ENCODE measurements around the gene INPP5K.
"Not testable (repeated sequence)": the region's sequence is repeated elsewhere in the genome, so short reads cannot be mapped to it uniquely, and the experiment has no call there.

Gene INPP5K

DNA sequence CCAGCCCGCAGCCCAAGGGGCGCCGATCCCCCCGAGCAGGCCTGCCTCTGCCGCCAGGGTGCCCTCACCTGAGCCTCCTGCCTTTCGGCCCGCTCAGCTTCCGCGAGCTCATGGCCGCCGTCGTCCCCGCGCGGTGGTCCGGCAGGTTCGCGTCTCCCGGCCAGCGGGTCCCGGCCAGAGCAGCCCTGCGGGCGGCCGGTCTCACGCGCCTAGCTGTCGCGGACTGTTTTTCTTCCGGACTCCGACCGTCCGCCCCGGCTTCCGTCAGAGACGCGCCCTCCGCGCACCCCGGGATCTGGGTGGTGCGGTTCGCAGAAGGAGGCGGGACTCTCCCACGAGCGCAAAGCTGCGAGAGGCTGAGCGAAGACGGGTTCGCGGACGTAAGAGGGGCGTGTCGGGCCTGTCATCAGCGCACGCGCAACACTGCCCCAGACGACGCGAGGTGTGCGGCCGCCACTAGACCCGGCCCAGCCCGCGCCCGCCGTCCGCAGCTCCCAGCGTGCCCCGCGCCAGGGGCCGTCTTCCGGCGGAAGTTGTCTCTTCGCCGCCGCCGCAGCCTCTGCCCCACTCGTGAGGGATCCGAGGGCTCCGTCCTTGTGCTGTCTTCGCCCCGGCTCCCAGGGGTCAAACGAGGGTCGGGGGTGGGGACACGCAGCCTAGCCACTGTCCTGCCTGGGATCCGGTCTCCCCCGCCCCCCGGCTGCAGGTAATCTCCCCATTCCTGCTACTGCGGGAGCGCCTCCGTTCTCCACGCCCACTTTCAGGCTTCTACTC is at the start of gene INPP5K:
TSS of gene INPP5K (minus strand) at position 225 of the 774 bp plus-strand sequence. CDS start at position 112, 113 bp downstream.
- no peaks in the 10 kb centered on the region for H3K27me3 ChIP-seq (ENCODE audit: low read depth, low read length)
- H3K27ac ChIP-seq (ENCODE audit: low read length), result peak within 1 kb of the TSS; percentile 80
- H3K4me1 ChIP-seq (ENCODE audit: control insufficient read depth in 1 of 2, insufficient read depth in 2 of 2, low read length in 2 of 2), result peaks cover 22 to 33% of the 10 kb centered on the region in 2 donors

DNA sequence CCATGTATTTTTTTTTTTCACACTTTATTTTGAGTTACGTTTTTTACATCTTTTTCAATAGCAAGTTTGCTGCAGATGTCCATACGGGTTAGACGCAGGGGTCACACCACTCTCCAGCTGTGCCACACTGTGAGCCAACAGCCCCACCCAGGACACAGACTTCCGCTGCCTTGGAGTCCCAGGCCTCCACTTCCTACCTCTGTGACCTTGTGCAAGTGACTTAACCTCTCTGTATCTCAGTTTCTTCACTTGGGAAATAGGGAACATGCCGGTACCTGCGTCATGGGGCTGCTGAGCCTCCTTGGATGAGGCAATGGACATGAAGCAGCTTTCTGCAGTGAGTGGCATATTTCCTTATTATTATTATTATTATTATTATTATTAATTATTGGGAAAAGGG is 49.5 kb upstream of the INPP5K start:
- H3K9me3 ChIP-seq (ENCODE audit: control insufficient read depth in 1 of 2, low read length in 2 of 2), result no peaks in the 10 kb centered on the region
- no peaks in the 10 kb centered on the region for H3K27me3 ChIP-seq (ENCODE audit: low read depth, low read length)
- H3K27ac ChIP-seq (ENCODE audit: low read length), result no peak overlapping the region
- no peak overlapping the region for H3K4me3 ChIP-seq (ENCODE audit: low read depth in 1 of 2, low read length in 2 of 2)
- peaks cover 7 to 12% of the 10 kb centered on the region in 2 donors for H3K4me1 ChIP-seq (ENCODE audit: control insufficient read depth in 1 of 2, insufficient read depth in 2 of 2, low read length in 2 of 2)
- H3K36me3 ChIP-seq (ENCODE audit: control insufficient read depth in 1 of 2, insufficient read depth in 2 of 2, low read length in 2 of 2), result no peaks in the 10 kb centered on the region

More for the DNA sequence above, at the start of gene INPP5K:
- peaks cover 20 to 22% of the 10 kb centered on the region in 2 donors for H3K36me3 ChIP-seq (ENCODE audit: control insufficient read depth in 1 of 2, insufficient read depth in 2 of 2, low read length in 2 of 2)
- peak within 1 kb of the TSS; percentile 90 for H3K4me3 ChIP-seq (ENCODE audit: low read depth in 1 of 2, low read length in 2 of 2)
- no peaks in the 10 kb centered on the region for H3K9me3 ChIP-seq (ENCODE audit: control insufficient read depth in 1 of 2, low read length in 2 of 2)

- no peak overlapping the region for H3K4me3 ChIP-seq (ENCODE audit: low read depth in 1 of 2, low read length in 2 of 2)
- H3K9me3 ChIP-seq (ENCODE audit: control insufficient read depth in 1 of 2, low read length in 2 of 2), result no peaks in the 10 kb centered on the region
- no peaks in the 10 kb centered on the region for H3K36me3 ChIP-seq (ENCODE audit: control insufficient read depth in 1 of 2, insufficient read depth in 2 of 2, low read length in 2 of 2)
- H3K27ac ChIP-seq (ENCODE audit: low read length), result no peak overlapping the region
- H3K27me3 ChIP-seq (ENCODE audit: low read depth, low read length), result no peaks in the 10 kb centered on the region
- peaks cover 13 to 28% of the 10 kb centered on the region in 2 donors for H3K4me1 ChIP-seq (ENCODE audit: control insufficient read depth in 1 of 2, insufficient read depth in 2 of 2, low read length in 2 of 2)
These were observed 47.6 kb upstream of the INPP5K start for GRCh38 chr17:1563786-1564613.

DNA sequence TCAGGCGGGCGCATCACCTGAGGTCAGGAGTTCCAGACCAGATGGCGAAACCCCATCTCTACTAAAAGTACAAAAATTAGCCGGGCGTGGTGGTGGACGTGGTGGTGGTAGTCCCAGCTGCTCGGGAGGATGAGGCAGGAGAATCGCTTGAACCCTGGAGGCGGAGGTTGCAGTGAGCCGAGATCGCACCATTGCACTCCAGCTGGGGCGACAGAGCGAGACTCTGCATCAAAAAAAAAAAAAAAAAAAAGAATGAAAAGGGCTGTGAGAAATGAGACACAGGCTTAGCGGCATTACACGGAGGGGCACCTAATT is 47.0 kb upstream of the INPP5K start:
- H3K4me3 ChIP-seq (ENCODE audit: low read depth in 1 of 2, low read length in 2 of 2); H3K27me3 ChIP-seq (ENCODE audit: low read depth, low read length); H3K36me3 ChIP-seq (ENCODE audit: control insufficient read depth in 1 of 2, insufficient read depth in 2 of 2, low read length in 2 of 2); H3K9me3 ChIP-seq (ENCODE audit: control insufficient read depth in 1 of 2, low read length in 2 of 2); H3K27ac ChIP-seq (ENCODE audit: low read length): not testable (repeated sequence)
- H3K4me1 ChIP-seq (ENCODE audit: control insufficient read depth in 1 of 2, insufficient read depth in 2 of 2, low read length in 2 of 2), result peaks cover 13 to 30% of the 10 kb centered on the region in 2 donors

- Histone ChIP-seq H3K4me1 (ENCODE audit: control insufficient read depth in 1 of 2, insufficient read depth in 2 of 2, low read length in 2 of 2) (peaks cover 13 to 30% of the 10 kb centered on the region in 2 donors), H3K36me3 (ENCODE audit: control insufficient read depth in 1 of 2, insufficient read depth in 2 of 2, low read length in 2 of 2) (no peaks in the 10 kb centered on the region), H3K4me3 (ENCODE audit: low read depth in 1 of 2, low read length in 2 of 2) (peak overlapping the region; percentile 62 to 81), H3K9me3 (ENCODE audit: control insufficient read depth in 1 of 2, low read length in 2 of 2) (no peaks in the 10 kb centered on the region), H3K27ac (ENCODE audit: low read length) (no peak overlapping the region), H3K27me3 (ENCODE audit: low read depth, low read length) (no peaks in the 10 kb centered on the region)
These were observed 45.8 kb upstream of the INPP5K start for GRCh38 chr17:1562176-1562643.

DNA sequence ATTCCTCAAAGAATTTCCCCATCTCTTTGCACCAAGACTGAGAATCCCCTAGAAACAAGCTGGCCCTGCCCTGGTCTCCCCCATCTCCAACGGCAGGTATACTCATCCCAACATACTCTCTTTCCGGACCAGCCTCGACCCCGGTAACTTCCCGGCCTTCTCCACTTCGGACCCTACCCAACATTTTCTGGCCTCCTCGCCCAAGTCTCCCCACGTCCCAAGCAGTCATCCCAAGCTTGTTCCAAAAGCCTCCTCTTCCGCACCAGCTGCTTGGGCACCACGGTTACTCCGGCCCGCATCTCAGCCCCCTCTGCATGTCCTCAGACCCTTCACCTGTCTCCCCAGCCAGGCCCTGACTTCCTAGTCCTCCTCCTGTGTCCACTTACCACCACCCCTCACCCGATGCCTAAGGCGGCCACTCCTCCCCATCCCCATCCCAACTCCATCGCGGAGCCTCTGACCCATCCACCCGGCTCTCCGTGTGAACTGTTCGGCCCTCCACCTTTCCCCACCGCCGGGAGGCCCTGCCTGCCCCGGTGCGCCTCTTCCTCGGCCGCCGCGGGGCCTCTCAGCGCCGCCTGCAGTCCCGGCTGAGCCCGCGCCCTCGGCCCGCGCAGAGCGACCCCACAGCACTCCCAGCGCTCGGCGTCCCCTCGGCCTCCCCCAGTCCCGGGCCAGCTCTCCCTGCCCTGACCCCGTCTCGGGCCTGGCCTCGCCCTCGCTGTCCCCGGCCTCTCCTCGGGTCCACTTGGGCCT is 45.2 kb upstream of the INPP5K start:
- H3K36me3 ChIP-seq (ENCODE audit: control insufficient read depth in 1 of 2, insufficient read depth in 2 of 2, low read length in 2 of 2), result peaks cover 0 to 3% of the 10 kb centered on the region in 2 donors
- no peaks in the 10 kb centered on the region for H3K9me3 ChIP-seq (ENCODE audit: control insufficient read depth in 1 of 2, low read length in 2 of 2)
- H3K4me3 ChIP-seq (ENCODE audit: low read depth in 1 of 2, low read length in 2 of 2), result peak overlapping the region; percentile 62 to 81
- peaks cover 13 to 30% of the 10 kb centered on the region in 2 donors for H3K4me1 ChIP-seq (ENCODE audit: control insufficient read depth in 1 of 2, insufficient read depth in 2 of 2, low read length in 2 of 2)
- H3K27ac ChIP-seq (ENCODE audit: low read length), result peak overlapping the region; percentile 8
- H3K27me3 ChIP-seq (ENCODE audit: low read depth, low read length), result no peaks in the 10 kb centered on the region

GRCh38 chr17:1560858-1561355 is 44.5 kb upstream of the INPP5K start:
- Histone ChIP-seq H3K27me3 (ENCODE audit: low read depth, low read length) (no peaks in the 10 kb centered on the region), H3K36me3 (ENCODE audit: control insufficient read depth in 1 of 2, insufficient read depth in 2 of 2, low read length in 2 of 2) (peaks cover 0 to 6% of the 10 kb centered on the region in 2 donors), H3K9me3 (ENCODE audit: control insufficient read depth in 1 of 2, low read length in 2 of 2) (no peaks in the 10 kb centered on the region), H3K4me1 (ENCODE audit: control insufficient read depth in 1 of 2, insufficient read depth in 2 of 2, low read length in 2 of 2) (peaks cover 13 to 30% of the 10 kb centered on the region in 2 donors), H3K4me3 (ENCODE audit: low read depth in 1 of 2, low read length in 2 of 2) (peak overlapping the region; percentile 62 to 81), H3K27ac (ENCODE audit: low read length) (peak overlapping the region; percentile 27)

DNA sequence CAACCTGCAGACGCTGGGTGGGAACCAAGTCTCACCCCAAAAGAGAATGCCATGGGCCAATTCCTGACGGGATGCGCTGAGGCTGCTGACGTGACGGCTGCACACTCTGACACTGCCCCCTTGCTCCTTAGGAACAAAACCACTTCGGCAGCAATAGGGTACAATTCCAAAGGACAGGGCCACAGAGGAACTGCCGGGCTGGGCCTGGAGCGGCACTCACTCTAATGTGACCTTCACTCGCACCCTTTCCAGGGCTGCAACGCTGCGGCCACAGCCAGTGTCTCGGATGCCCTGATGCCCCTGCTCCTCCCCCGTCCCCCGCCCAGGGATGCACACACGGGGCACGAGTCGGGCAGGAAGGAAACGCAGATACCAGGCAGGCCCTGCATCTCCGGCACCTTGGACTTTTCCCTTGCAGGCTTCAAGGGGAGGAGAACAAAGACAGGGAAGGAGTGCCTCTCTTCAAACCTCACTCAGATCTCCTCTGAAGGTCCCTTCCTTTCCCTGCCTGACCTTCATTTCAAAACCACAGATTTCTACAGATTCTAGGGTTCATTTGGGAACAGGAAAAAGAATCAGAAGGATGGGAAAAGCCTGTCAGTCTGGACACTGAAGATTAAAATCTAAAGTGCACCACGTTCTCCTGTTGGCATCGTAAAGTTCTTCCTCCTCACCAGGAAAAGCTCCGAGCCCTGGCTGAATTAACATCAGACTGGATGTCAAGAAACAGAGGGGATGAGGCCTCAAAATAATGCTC is 43.9 kb upstream of the INPP5K start:
- Histone ChIP-seq H3K27ac (ENCODE audit: low read length) (peak overlapping the region; percentile 27), H3K27me3 (ENCODE audit: low read depth, low read length) (no peaks in the 10 kb centered on the region), H3K36me3 (ENCODE audit: control insufficient read depth in 1 of 2, insufficient read depth in 2 of 2, low read length in 2 of 2) (peaks cover 0 to 6% of the 10 kb centered on the region in 2 donors), H3K4me3 (ENCODE audit: low read depth in 1 of 2, low read length in 2 of 2) (peak overlapping the region in 1 of 2 donors; percentile 62), H3K4me1 (ENCODE audit: control insufficient read depth in 1 of 2, insufficient read depth in 2 of 2, low read length in 2 of 2) (peaks cover 13 to 34% of the 10 kb centered on the region in 2 donors), H3K9me3 (ENCODE audit: control insufficient read depth in 1 of 2, low read length in 2 of 2) (no peaks in the 10 kb centered on the region)

DNA sequence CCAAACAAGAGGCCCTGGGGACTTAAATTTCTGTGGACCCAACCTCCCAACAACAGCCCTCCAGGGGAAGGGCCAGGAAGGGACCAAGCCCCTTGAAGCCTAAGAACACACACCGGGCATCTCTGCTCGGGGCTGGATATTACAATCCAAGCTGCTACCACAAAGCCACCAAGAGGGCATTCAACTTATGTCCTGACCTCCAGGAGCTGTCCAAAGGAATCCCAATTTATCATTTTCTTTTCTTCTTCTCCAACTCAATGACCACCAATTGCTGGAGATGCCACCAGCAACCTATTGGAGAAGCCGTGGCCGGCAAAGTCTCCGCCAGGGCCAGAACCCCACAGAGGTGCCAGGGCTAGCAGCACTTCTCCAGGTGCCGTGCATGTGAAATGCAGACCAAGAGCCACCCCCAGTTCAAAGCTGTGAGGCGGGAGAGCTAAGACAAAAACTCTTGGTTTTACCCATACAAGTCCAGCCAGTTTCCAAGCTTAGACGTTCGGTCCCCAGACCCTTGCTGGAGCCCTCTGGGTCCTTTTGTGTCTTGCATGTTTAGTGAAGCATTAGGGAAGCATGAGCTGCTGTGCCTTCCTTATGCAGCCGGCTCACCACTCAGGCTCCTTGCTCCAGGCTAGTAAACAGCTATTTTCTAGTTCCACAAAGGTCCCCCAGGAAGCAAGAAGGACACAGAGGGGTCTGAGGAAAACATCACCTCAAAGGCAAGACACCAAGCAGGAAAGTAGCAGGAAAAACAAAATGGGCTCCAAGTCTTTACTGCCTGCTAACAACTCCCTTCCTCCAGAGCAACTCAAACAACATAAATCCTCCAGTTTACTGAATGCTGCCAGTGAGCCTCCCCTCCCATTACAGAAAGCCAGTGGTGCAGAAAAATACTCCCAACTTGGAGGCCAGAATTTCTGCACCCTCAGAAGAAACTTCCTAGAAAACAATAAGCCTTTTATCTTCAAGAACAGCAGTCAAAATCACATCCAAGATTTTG is 42.9 kb upstream of the INPP5K start:
- Histone ChIP-seq H3K27ac (ENCODE audit: low read length) (no peak overlapping the region), H3K27me3 (ENCODE audit: low read depth, low read length) (no peaks in the 10 kb centered on the region), H3K9me3 (ENCODE audit: control insufficient read depth in 1 of 2, low read length in 2 of 2) (no peaks in the 10 kb centered on the region), H3K36me3 (ENCODE audit: control insufficient read depth in 1 of 2, insufficient read depth in 2 of 2, low read length in 2 of 2) (peaks cover 0 to 6% of the 10 kb centered on the region in 2 donors), H3K4me3 (ENCODE audit: low read depth in 1 of 2, low read length in 2 of 2) (no peak overlapping the region), H3K4me1 (ENCODE audit: control insufficient read depth in 1 of 2, insufficient read depth in 2 of 2, low read length in 2 of 2) (peaks cover 13 to 38% of the 10 kb centered on the region in 2 donors)

Measured in muscle layer of duodenum (tissue), 2 donors.